HFFc6 (cell line): ENCODE results near the gene BABAM2. TPM values are rescaled to one million over a fixed set of nuclear protein-coding genes. Genes with fewer than 3 reads are reported as not detected.

Experiments
- DNase-seq: peaks from one replicate; pipeline ENCODE4 v3.0.0-alpha.2; 2018
- H3K27ac Mint-ChIP-seq: 2 replicates; pipeline ENCODE4 v1.8.0; 2020; ENCODE audit warnings: mild to moderate bottlenecking, mixed read lengths
- H3K27me3 Mint-ChIP-seq: 2 replicates; pipeline ENCODE4 v1.8.0; 2021; ENCODE audit warnings: mild to moderate bottlenecking, moderate library complexity, mixed read lengths; ENCODE audit not compliant: insufficient read depth
- H3K36me3 Mint-ChIP-seq: 2 replicates; pipeline ENCODE4 v1.8.0; 2021; ENCODE audit warnings: low read depth, mixed read lengths
- H3K4me1 Mint-ChIP-seq: 2 replicates; pipeline ENCODE4 v1.8.0; 2020; ENCODE audit warnings: low read depth, mixed read lengths
- H3K4me3 Mint-ChIP-seq: 2 replicates; pipeline ENCODE4 v1.8.0; 2020; ENCODE audit warnings: mild to moderate bottlenecking, moderate library complexity, mixed read lengths
- H3K9me3 Mint-ChIP-seq: 2 replicates; pipeline ENCODE4 v1.8.0; 2020; ENCODE audit warnings: mild to moderate bottlenecking, mixed read lengths
- CTCF ChIP-seq: fragments of 200-600 bp; sonication (generic); IDR thresholded peaks from 2 replicates; pipeline ENCODE4 v1.5.0; 2021; ENCODE audit warnings: antibody characterized with exemption, mild to moderate bottlenecking
- total RNA-seq, 6 experiments: library from RNA; stranded (reverse); fragmentation: NEBNext Ultra II Directional; extraction: Animal tissue kit (Norgen Biotek cat#: 25700); gene quantifications; 2 replicates in 1 of 6; 3 replicates in 5 of 6; pipeline ENCODE4 v1.2.3, GENCODE V29; 2021

Gene BABAM2
- total RNA-seq, 6 experiments from 2014 or later, result 30.8 to 46.6 (median 41.2) TPM

GRCh38 chr2:27931361-27931950, 40.9 kb downstream of the BABAM2 start:
- TF ChIP-seq CTCF, result no peak
- DNase-seq, result no peak
- no peaks in the 10 kb centered on the region for H3K27me3 Mint-ChIP-seq
- H3K4me3 Mint-ChIP-seq, result no peak overlapping the region
- H3K4me1 Mint-ChIP-seq, result peaks cover 33% of the 10 kb centered on the region
- no peak overlapping the region for H3K27ac Mint-ChIP-seq
- peaks cover 19% of the 10 kb centered on the region for H3K36me3 Mint-ChIP-seq
- H3K9me3 Mint-ChIP-seq, result no peaks in the 10 kb centered on the region

GRCh38 chr2:27932396-27932795, 41.9 kb downstream of the BABAM2 start:
- Mint-ChIP-seq H3K27me3 (no peaks in the 10 kb centered on the region), H3K36me3 (peaks cover 19% of the 10 kb centered on the region), H3K4me1 (peaks cover 37% of the 10 kb centered on the region), H3K4me3 (no peak overlapping the region), H3K9me3 (no peaks in the 10 kb centered on the region), H3K27ac (peak overlapping the region; percentile 2; the same call in 1 of the 2 replicates)
- DNase-seq, result peak; percentile 16
- no peak for TF ChIP-seq CTCF

GRCh38 chr2:27935026-27935425, 44.5 kb downstream of the BABAM2 start:
- no peak overlapping the region for H3K4me3 Mint-ChIP-seq
- no peak overlapping the region for H3K27ac Mint-ChIP-seq
- H3K9me3 Mint-ChIP-seq, result no peaks in the 10 kb centered on the region
- no peak for TF ChIP-seq CTCF
- peaks cover 14% of the 10 kb centered on the region for H3K36me3 Mint-ChIP-seq
- DNase-seq, result no peak
- H3K4me1 Mint-ChIP-seq, result peaks cover 29% of the 10 kb centered on the region
- no peaks in the 10 kb centered on the region for H3K27me3 Mint-ChIP-seq

GRCh38 chr2:27940090-27940671, 49.7 kb downstream of the BABAM2 start:
- no peak overlapping the region for H3K27ac Mint-ChIP-seq
- no peaks in the 10 kb centered on the region for H3K9me3 Mint-ChIP-seq

DNA sequence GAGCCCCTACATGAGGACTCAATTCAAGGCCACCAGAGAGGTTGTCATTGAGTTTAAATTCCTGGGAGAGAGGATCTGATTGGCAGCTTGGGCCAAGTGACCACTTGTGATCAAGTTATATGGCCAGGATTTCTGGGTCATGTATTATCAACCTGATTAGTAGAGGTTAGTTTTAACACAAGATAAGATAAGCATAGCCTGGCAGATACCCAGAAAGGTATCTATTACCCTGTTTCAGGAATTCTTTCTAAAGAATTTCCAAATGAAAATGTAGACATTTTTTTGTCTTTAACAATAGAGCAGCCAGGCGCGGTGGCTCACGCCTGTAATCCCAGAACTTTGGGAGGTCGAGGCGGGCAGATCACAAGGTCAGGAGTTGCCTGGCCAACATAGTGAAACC, 50.5 kb downstream of the BABAM2 start:
- no peak for DNase-seq
- Mint-ChIP-seq H3K27me3 (no peaks in the 10 kb centered on the region), H3K27ac (no peak overlapping the region), H3K36me3 (peaks cover 6% of the 10 kb centered on the region; the same call in 1 of the 2 replicates), H3K4me3 (no peak overlapping the region), H3K4me1 (peaks cover 10% of the 10 kb centered on the region), H3K9me3 (no peaks in the 10 kb centered on the region)
- no peak for TF ChIP-seq CTCF

More at GRCh38 chr2:27940090-27940671, 49.7 kb downstream of the BABAM2 start:
- Mint-ChIP-seq H3K4me1 (peaks cover 10% of the 10 kb centered on the region), H3K27me3 (no peaks in the 10 kb centered on the region), H3K36me3 (peaks cover 6% of the 10 kb centered on the region; the same call in 1 of the 2 replicates), H3K4me3 (no peak overlapping the region)
- no peak for DNase-seq
- TF ChIP-seq CTCF, result no peak
